ENCODE measurements around the gene COLGALT1.
A peak's percentile ranks its signal among the peaks of the same experiment; 100 is the strongest.

Gene COLGALT1

DNA sequence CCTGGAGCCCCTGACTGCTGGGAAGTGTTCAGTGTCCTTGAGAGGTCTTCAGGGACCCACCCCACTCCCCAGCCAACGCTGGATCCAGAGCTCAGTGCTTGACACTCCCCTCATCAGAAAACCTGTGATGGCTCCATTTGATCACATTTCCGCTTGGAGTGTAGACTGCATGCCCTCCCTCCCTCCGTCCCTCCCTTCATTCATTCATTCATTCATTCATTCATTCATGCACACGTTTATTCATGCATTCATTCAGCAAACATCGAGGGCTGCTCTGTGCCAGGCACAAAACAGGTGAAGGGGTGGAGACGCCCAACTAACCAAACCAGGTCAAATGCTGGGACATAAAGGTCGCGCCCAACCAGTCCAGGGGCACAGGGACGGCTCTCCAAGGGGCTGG, 30.3 kb upstream of the COLGALT1 start:
- peaks cover 13% of the 10 kb centered on the region for H3K36me3 Mint-ChIP-seq
- H3K4me1 Mint-ChIP-seq = peaks cover 40% of the 10 kb centered on the region
- CTCF ChIA-PET = interaction anchor here (0.6 to 1.3 kb wide), 2 partner anchors 28 to 49 kb away, joined by 3 read pairs; no protein-coding TSS in a partner anchor
- peaks cover 8% of the 10 kb centered on the region for H3K9me3 Mint-ChIP-seq
- DNase-seq = no peak
- no peak overlapping the region for H3K4me3 Mint-ChIP-seq
- peaks cover 51% of the 10 kb centered on the region for H3K27me3 Mint-ChIP-seq
- peak overlapping the region; percentile 55 for H3K27ac Mint-ChIP-seq

DNA sequence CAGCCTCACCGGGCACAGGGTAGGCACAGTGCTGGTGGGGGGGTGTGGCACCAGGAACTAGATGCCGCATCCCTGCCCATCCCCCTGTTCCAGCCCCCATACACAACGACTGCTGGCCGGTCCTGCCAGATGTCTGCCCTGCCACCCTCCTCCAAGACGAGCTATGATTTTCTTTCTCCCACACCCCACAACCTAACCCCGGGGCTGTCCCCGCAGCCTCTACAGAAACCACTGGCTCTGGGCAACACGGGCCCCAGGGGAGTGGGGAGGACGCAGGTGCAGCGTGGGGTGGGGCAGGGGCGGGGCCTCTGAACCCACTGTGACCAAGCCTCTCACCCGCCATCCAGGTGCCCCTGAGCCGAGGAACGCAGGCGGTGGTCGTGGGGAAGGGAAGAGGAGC, 28.5 kb upstream of the COLGALT1 start:
- H3K9me3 Mint-ChIP-seq = peaks cover 8% of the 10 kb centered on the region
- H3K4me1 Mint-ChIP-seq = peaks cover 39% of the 10 kb centered on the region
- CTCF ChIA-PET = interaction anchor here (0.9 kb wide), 1 partner anchor 30 kb away, joined by 3 read pairs; no protein-coding TSS in a partner anchor
- H3K36me3 Mint-ChIP-seq = peaks cover 11% of the 10 kb centered on the region
- no peak overlapping the region for H3K4me3 Mint-ChIP-seq
- peaks cover 52% of the 10 kb centered on the region for H3K27me3 Mint-ChIP-seq
- H3K27ac Mint-ChIP-seq = no peak overlapping the region
- DNase-seq = no peak

DNA sequence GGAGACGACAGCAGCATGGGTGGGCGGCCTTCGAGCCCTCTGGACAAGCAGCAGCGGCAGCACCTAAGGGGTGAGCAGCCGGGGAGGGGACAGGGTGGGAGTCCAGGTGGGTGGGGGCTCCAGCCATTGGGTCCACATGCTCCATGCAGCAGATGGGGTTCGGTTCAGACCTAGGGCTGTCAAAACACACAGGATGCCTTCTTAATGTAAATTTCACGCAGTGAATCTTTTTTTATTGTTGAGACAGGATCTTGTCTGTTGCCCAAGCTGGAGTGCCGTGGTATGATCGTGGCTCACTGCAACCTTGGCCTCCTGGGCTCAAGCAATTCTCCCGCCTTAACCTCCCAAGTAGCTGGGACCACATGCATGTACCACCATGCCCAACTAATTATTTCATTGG, 28.1 kb upstream of the COLGALT1 start:
- Mint-ChIP-seq H3K9me3 (peaks cover 8% of the 10 kb centered on the region), H3K36me3 (peaks cover 11% of the 10 kb centered on the region), H3K27me3 (peaks cover 52% of the 10 kb centered on the region), H3K27ac (no peak overlapping the region), H3K4me3 (no peak overlapping the region), H3K4me1 (peaks cover 35% of the 10 kb centered on the region)
- no peak for DNase-seq
- CTCF ChIA-PET = no interaction called here

DNA sequence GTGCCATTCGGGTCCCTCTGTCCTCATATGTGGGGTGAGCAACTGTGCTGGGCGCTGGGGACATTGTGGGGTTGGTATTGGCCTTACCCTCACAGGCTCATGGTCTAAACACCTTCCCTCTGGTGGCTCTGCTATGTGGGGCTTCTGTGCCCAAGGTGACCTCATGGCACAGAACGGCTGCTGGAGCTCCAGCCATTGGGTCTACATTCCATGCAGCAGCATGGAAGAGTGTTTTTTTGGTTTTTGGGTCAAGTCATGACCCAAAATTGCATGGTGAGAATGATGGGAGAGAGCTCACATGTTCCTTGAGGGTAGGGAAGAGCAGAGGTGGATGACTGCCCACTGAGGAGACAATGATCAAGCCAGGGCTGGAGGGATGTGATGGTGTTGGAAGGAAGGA, 26.8 kb upstream of the COLGALT1 start:
- CTCF ChIA-PET = interaction anchor here (1.8 kb wide), 1 partner anchor 10 kb away, joined by 8 read pairs; no protein-coding TSS in a partner anchor
- H3K4me1 Mint-ChIP-seq = peaks cover 23% of the 10 kb centered on the region
- H3K9me3 Mint-ChIP-seq = peaks cover 8% of the 10 kb centered on the region
- H3K4me3 Mint-ChIP-seq = no peak overlapping the region
- peaks cover 51% of the 10 kb centered on the region for H3K27me3 Mint-ChIP-seq
- no peak overlapping the region for H3K27ac Mint-ChIP-seq
- peaks cover 4% of the 10 kb centered on the region for H3K36me3 Mint-ChIP-seq
- DNase-seq = no peak

DNA sequence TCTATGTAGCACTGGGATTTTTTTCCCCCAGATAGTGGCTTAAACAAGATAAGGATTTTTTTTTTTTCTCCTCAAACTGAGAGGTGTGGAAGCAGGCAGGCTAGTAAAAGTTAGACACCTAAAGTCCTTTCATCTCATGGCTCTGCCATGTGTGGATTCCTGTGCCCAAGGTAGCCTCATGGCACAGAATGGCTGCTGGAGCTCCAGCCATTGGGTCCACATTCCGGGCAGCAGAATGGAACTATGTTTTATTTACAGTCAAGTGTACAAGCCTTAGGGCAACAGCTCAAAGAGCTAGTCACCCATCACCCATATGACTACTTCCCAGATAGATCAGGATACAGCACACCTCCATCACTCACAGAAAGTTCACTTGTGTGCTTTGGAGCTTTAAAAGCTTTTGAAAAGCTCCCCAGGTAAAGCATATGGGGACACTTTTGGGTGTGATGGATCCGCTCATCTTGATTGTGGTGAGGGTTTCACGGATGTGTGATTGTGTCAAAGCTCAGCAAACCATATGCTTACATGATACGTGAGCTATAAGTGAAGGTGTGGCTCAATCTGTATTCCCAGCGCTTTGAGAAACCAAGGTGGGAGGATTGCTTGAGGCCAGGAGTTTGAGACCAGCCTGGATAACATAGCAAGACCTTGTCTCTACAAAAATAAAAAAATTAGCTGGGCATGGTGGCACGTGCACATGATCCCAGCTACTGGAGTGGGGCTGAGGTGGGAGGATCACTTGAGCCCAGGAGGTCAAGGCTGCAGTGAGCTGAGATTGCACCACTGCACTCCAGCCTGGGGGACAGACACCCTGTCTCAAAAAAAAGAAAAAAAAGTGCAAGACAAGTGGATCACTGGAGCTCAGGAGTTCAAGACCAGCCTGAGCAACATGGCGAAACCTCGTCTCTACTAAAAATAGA, 25.9 kb upstream of the COLGALT1 start:
- no peak overlapping the region for H3K4me3 Mint-ChIP-seq
- peaks cover 53% of the 10 kb centered on the region for H3K27me3 Mint-ChIP-seq
- peaks cover 15% of the 10 kb centered on the region for H3K4me1 Mint-ChIP-seq
- H3K27ac Mint-ChIP-seq = no peak overlapping the region
- no peak for DNase-seq
- no peaks in the 10 kb centered on the region for H3K36me3 Mint-ChIP-seq
- peaks cover 8% of the 10 kb centered on the region for H3K9me3 Mint-ChIP-seq
- CTCF ChIA-PET = interaction anchor here (1.0 to 1.9 kb wide), 3 partner anchors 9 to 44 kb away, joined by 4 to 8 read pairs (median 6); no protein-coding TSS in a partner anchor

DNA sequence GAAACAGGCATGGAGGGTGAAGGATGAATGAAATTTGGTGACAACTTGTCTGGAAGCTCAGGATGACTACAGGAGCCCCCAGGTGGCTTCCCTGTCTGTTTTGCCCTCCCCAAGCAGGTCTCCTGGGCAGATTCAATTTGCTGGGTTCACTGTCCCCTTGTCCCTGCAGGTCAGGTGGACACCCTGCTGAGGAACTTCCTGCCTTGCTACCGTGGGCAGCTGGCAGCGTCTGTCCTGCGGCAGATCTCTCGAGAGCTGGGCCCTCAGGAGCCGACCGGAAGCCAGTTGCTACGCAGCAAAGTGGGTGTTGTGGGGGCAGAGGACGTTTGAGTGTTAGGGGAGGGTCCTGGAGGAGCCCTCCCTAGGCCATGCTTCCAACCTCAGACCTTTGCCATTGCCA, 24.9 kb upstream of the COLGALT1 start:
- Mint-ChIP-seq H3K36me3 (no peaks in the 10 kb centered on the region), H3K27ac (no peak overlapping the region)

DNA sequence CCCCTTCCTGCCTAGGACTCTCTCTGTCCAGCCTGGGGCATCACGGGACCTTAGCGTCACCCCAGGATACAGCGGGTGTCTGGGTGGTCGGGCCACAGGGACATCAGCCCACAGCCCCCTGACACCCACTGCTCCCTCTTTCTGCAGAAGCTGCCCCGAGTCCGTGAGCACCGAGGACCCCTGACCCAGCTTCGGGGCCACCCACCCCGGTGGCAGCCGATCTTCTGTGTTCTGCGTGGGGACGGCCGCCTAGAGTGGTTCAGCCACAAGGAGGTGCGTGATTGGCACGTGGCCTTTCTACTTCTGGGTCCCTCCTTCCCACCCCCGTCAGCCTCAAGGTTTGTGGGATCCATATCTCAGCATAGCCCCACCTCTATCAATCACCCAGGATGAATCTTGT, 23.3 kb upstream of the COLGALT1 start:
- Mint-ChIP-seq H3K27me3 (peaks cover 49% of the 10 kb centered on the region), H3K27ac (no peak overlapping the region), H3K4me3 (no peak overlapping the region), H3K36me3 (no peaks in the 10 kb centered on the region), H3K4me1 (no peaks in the 10 kb centered on the region), H3K9me3 (peaks cover 8% of the 10 kb centered on the region)
- no peak for DNase-seq
- CTCF ChIA-PET = interaction anchor here (1.8 kb wide), 1 partner anchor 36 kb away, joined by 4 read pairs; no protein-coding TSS in a partner anchor

More for the DNA sequence above, 24.9 kb upstream of the COLGALT1 start:
- DNase-seq = no peak
- H3K4me3 Mint-ChIP-seq = no peak overlapping the region
- H3K27me3 Mint-ChIP-seq = peaks cover 51% of the 10 kb centered on the region
- CTCF ChIA-PET = interaction anchor here (1.8 to 1.9 kb wide), 2 partner anchors 8 to 34 kb away, joined by 6 to 8 read pairs; no protein-coding TSS in a partner anchor
- peaks cover 7% of the 10 kb centered on the region for H3K4me1 Mint-ChIP-seq
- peaks cover 8% of the 10 kb centered on the region for H3K9me3 Mint-ChIP-seq

DNA sequence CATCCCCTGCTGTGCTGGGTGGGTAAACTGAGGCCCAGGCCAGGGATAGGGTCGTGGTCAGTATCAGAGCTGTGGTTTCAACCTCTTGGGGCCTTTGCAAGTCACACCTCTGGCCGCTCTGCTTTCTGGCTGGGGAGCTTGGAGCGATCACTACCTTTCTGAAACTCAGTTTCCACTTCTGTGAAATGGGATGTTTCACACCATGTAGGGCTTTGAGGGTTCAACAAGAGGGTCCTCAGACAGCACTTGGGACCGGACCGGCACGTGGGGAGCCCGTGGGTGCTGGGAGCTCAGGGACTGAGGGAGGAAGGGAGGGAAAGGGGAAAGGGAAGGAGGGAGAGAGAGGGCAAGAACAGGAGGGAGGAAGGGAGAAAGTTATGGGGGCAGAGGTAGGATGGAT, 22.9 kb upstream of the COLGALT1 start:
- Mint-ChIP-seq H3K4me1 (no peaks in the 10 kb centered on the region), H3K27ac (no peak overlapping the region), H3K9me3 (peaks cover 8% of the 10 kb centered on the region), H3K4me3 (no peak overlapping the region), H3K27me3 (peaks cover 50% of the 10 kb centered on the region), H3K36me3 (no peaks in the 10 kb centered on the region)
- CTCF ChIA-PET = interaction anchor here (1.8 kb wide), 1 partner anchor 37 kb away, joined by 4 read pairs; no protein-coding TSS in a partner anchor
- no peak for DNase-seq

DNA sequence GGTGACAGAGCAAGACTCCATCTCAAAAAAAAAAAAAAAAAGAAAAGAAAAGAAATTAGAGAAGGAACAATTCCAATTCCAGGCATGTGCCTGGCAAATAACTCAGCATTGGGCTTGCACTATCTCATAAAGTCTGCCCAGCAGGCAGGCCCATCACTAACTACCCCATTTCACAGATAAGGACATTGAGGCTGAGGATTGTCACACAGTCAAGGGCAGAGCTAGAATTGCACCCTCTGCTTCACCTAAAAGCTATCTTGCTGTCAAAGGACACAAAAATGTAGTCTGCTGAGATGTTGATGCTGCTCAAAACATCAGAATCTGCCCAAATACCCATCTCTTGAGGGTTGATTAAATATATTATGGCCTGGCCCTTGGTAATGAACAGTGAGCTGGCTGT, 20.7 kb upstream of the COLGALT1 start:
- H3K27me3 Mint-ChIP-seq = peaks cover 50% of the 10 kb centered on the region
- peaks cover 12% of the 10 kb centered on the region for H3K4me1 Mint-ChIP-seq
- H3K4me3 Mint-ChIP-seq = no peak overlapping the region
- no peaks in the 10 kb centered on the region for H3K36me3 Mint-ChIP-seq
- no peak overlapping the region for H3K27ac Mint-ChIP-seq
- CTCF ChIA-PET = no interaction called here
- no peak for DNase-seq
- H3K9me3 Mint-ChIP-seq = no peaks in the 10 kb centered on the region

DNA sequence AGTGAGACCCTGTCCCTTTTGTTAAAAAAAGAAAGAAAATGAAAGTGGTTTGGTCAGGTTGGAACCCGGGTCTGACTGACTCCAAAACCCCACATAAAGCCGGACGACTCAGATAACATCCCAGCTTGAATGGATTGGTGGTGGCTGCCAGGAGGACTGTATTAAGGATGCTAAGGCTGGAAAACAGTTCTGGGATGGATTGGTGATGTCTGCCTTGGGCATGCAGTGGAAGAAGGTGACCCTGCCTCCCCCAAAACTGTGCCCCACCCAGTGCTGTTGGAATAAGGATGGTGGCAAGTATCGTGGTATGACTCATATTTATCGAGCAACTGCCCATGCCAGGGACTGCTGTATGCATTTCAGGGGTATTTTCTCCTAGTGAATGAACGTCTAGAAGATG, 18.5 kb upstream of the COLGALT1 start:
- peaks cover 52% of the 10 kb centered on the region for H3K27me3 Mint-ChIP-seq
- H3K36me3 Mint-ChIP-seq = no peaks in the 10 kb centered on the region
- peaks cover 1% of the 10 kb centered on the region for H3K9me3 Mint-ChIP-seq
- CTCF ChIA-PET = interaction anchor here (1.0 kb wide), 1 partner anchor 41 kb away, joined by 3 read pairs; no protein-coding TSS in a partner anchor
- no peak overlapping the region for H3K27ac Mint-ChIP-seq
- H3K4me3 Mint-ChIP-seq = no peak overlapping the region
- peaks cover 18% of the 10 kb centered on the region for H3K4me1 Mint-ChIP-seq
- DNase-seq = no peak

DNA sequence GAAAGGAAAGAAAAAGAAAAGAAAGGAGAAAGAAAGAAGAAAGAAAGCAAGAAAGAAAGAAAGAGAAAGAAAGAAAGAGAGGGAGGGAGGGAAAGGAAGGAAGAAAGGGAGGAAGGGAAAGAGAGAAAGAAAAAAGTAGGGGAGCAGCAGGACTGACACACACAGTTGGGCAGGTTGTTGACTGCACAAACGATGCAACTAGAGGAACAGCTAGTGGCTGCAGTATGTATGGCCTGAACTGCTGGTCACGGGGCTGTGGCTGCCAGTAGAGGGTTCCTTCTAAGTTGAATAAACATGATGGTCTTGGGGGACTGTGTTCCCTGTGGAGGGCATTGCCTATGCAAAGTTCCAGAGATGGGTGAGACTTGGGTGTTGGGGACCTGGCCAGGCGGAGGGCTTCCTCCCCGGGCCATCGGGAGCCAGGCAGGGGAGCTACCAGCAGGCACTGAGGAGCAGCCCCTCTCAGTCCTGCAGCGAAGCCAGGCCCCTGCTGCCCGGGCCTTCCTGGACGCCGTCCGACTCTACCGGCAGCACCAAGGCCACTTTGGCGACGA, 16.7 kb upstream of the COLGALT1 start:
- H3K27ac Mint-ChIP-seq = peak overlapping the region; percentile 58

DNA sequence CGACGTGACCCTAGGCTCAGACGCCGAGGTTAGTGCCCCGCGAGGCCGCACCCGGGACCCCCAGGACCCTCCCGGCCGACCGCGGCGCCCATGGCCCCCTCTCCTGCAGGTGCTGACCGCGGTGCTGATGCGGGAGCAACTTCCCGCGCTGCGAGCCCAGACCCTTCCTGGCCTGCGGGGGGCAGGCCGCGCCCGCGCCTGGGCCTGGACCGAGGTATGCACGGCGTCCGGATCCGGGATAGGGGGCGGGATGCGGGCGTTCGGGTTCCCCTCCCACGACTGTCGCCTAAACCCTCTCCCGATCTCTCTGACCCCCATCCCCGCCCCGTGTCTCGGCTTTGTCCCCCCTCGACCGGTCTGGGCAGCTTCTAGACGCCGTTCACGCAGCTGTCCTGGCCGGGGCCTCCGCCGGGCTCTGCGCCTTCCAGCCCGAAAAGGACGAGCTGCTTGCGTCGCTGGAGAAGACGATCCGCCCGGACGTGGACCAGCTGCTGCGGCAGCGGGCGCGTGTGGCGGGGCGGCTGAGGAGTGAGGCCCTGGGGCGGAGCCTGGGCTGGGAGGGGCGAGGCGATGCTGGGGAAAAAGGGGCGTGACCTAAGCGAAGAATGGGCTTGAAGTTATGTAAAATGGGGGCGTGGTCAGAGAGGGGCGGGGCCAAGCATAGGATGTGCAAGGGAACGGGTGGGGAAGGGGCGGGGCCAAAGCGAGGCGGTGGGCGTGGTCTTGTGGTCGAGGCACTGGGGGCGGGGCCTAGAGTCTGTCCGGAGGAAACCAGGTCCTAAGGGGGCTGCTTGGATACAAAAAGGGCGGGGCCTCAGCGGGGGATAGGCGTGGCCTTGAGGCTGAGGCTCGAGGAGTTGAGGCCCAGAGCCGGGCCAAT, 16.0 kb upstream of the COLGALT1 start:
- CTCF ChIA-PET = interaction anchor here (0.7 to 2.3 kb wide), 4 partner anchors 10 to 44 kb away, joined by 3 to 8 read pairs (median 4); no protein-coding TSS in a partner anchor
- no peaks in the 10 kb centered on the region for H3K36me3 Mint-ChIP-seq
- peak overlapping the region; percentile 55 for H3K27ac Mint-ChIP-seq

More for the DNA sequence above, 16.7 kb upstream of the COLGALT1 start:
- Mint-ChIP-seq H3K4me1 (peaks cover 18% of the 10 kb centered on the region), H3K27me3 (peaks cover 61% of the 10 kb centered on the region), H3K4me3 (peak overlapping the region; percentile 59), H3K9me3 (peaks cover 1% of the 10 kb centered on the region), H3K36me3 (no peaks in the 10 kb centered on the region)
- no peak for DNase-seq
- CTCF ChIA-PET = interaction anchor here (1.4 to 2.3 kb wide), 3 partner anchors 9 to 43 kb away, joined by 3 to 8 read pairs (median 5); no protein-coding TSS in a partner anchor

DNA sequence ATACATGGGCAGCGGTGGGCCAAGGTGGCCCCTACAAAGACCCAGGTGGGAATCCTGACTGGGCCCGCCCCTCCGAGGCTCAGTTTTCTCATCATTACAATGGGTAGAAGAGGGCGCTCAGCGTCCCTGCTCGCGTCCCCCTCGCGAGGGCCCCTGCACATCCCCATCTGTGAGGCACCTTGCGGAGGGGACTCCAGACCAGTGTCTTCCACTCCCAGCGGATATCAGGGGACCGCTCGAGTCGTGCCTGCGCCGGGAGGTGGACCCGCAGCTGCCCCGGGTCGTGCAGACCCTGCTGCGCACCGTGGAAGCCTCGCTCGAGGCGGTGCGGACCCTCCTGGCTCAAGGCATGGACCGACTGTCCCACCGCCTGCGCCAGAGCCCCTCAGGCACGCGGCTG, 15.3 kb upstream of the COLGALT1 start:
- CTCF ChIA-PET = interaction anchor here (1.6 to 2.3 kb wide), 2 partner anchors 11 to 44 kb away, joined by 5 to 8 read pairs; no protein-coding TSS in a partner anchor
- no peak overlapping the region for H3K4me3 Mint-ChIP-seq
- H3K27me3 Mint-ChIP-seq = peaks cover 67% of the 10 kb centered on the region
- no peaks in the 10 kb centered on the region for H3K36me3 Mint-ChIP-seq
- DNase-seq = no peak
- no peak overlapping the region for H3K27ac Mint-ChIP-seq
- peaks cover 1% of the 10 kb centered on the region for H3K9me3 Mint-ChIP-seq
- H3K4me1 Mint-ChIP-seq = peaks cover 18% of the 10 kb centered on the region

More for the DNA sequence above, 16.0 kb upstream of the COLGALT1 start:
- H3K4me3 Mint-ChIP-seq = peak overlapping the region; percentile 74
- H3K9me3 Mint-ChIP-seq = peaks cover 1% of the 10 kb centered on the region
- peaks cover 18% of the 10 kb centered on the region for H3K4me1 Mint-ChIP-seq
- peaks cover 66% of the 10 kb centered on the region for H3K27me3 Mint-ChIP-seq
- DNase-seq = peak; percentile 99

All from activated naive CD4-positive, alpha-beta T cell treated with anti-CD3 and anti-CD28 coated beads, Interleukin-2, amount 10 ng/mL, durations not matched to agents 7 days and 5 days (primary cell).